SK-N-SH (cell line): Measurements from ENCODE around the gene ADAMTS2.

Source experiments
- CTCF ChIP-seq: fragments of 200-600 bp; sonication (generic); IDR thresholded peaks from 2 replicates; pipeline ENCODE4 v1.6.1; 2017; ENCODE audit warnings: antibody characterized with exemption, mild to moderate bottlenecking, moderate library complexity
- EP300 ChIP-seq, 2 experiments: IDR thresholded peaks; 2 replicates each; pipeline versions ENCODE4 v1.4.0 to v1.6.1; 2012; ENCODE audit warnings: borderline replicate concordance in 1 of 2, low read depth in 1 of 2, low read length in 1 of 2
- RFX5 ChIP-seq: IDR thresholded peaks from 2 replicates; pipeline ENCODE4 v1.6.1; 2012; ENCODE audit warnings: mild to moderate bottlenecking, improper control_type of control experiment, low read length
- SIN3A ChIP-seq: IDR thresholded peaks from 2 replicates; pipeline ENCODE4 v1.6.1; 2012; ENCODE audit warnings: low read depth, mild to moderate bottlenecking, low read length, moderate library complexity, borderline replicate concordance
- USF2 ChIP-seq: fragments of 150-350 bp; IDR thresholded peaks from 2 replicates; pipeline ENCODE4 v1.6.1; 2017; ENCODE audit warnings: antibody characterized with exemption, low read length, low read depth, borderline replicate concordance
- YY1 ChIP-seq: IDR thresholded peaks from 2 replicates; pipeline ENCODE4 v1.4.0; 2012; ENCODE audit warnings: low read depth, mild to moderate bottlenecking
- TF ChIP-seq, protein P1 (sequence below): IDR thresholded peaks from 2 replicates; pipeline ENCODE4 v1.4.0; 2012; ENCODE audit warnings: low read depth, borderline replicate concordance

- TF ChIP-seq RFX5, result no peak
- TF ChIP-seq, protein P1, sequence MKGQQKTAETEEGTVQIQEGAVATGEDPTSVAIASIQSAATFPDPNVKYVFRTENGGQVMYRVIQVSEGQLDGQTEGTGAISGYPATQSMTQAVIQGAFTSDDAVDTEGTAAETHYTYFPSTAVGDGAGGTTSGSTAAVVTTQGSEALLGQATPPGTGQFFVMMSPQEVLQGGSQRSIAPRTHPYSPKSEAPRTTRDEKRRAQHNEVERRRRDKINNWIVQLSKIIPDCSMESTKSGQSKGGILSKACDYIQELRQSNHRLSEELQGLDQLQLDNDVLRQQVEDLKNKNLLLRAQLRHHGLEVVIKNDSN, result no peak
- TF ChIP-seq CTCF, result no peak
- no peak for TF ChIP-seq EP300 (IDR thresholded peaks at IDR 0.05; ENCODE audit: borderline replicate concordance in 1 of 2, low read depth in 1 of 2, low read length in 1 of 2)
- TF ChIP-seq USF2, result no peak
- TF ChIP-seq SIN3A, result no peak
- no peak for TF ChIP-seq YY1
These were observed 149.5 kb downstream of the ADAMTS2 start for GRCh38 chr5:179195561-179196404.
